OCI-LY3 (cell line): ENCODE data around the gene ARL6IP1.

ENCODE experiments used
- H2AFZ ChIP-seq: fragments of 200-600, 300-600 bp; shearing (Covaris generic); 2 replicates; pipeline ENCODE4 v1.6.0; 2014; ENCODE audit warnings: antibody characterized with exemption, low read depth, low read length
- H3K27ac ChIP-seq: fragments of 200-600, 300-600 bp; sonication (generic); 2 replicates; pipeline ENCODE4 v1.5.1; 2014; ENCODE audit warnings: mild to moderate bottlenecking, low read length, moderate library complexity, mixed read lengths
- H3K27me3 ChIP-seq: fragments of 200-600, 300-600 bp; sonication (generic); 2 replicates; pipeline ENCODE4 v1.6.1; 2014; ENCODE audit warnings: low read depth, low read length, mixed read lengths
- H3K36me3 ChIP-seq: fragments of 200-600, 300-600 bp; sonication (generic); replicated peaks from 2 replicates; pipeline ENCODE3; 2014; ENCODE audit warnings: low read depth, low read length, mixed read lengths
- H3K4me1 ChIP-seq: fragments of 300-600, 200-600 bp; sonication (generic); 2 replicates; pipeline ENCODE4 v1.6.1; 2014; ENCODE audit warnings: low read length, mixed read lengths
- H3K4me2 ChIP-seq: fragments of 200-600, 300-600 bp; sonication (generic); 2 replicates; pipeline ENCODE4 v1.6.1; 2014; ENCODE audit warnings: low read length, mixed read lengths
- H3K4me3 ChIP-seq: fragments of 300-600, 200-600 bp; sonication (generic); 2 replicates; pipeline ENCODE4 v1.5.1; 2014; ENCODE audit warnings: antibody characterized with exemption, mild to moderate bottlenecking, low read length, moderate library complexity
- H3K79me2 ChIP-seq: fragments of 300-600, 200-600 bp; shearing (Covaris generic); 2 replicates; pipeline ENCODE4 v1.6.1; 2014; ENCODE audit warnings: mild to moderate bottlenecking, low read length, mixed read lengths
- H3K9ac ChIP-seq: fragments of 300-600, 200-600 bp; shearing (Covaris generic); 2 replicates; pipeline ENCODE4 v1.6.0; 2014; ENCODE audit warnings: mild to moderate bottlenecking, low read length, moderate library complexity
- H3K9me3 ChIP-seq: fragments of 200-600, 300-600 bp; shearing (Covaris generic); 2 replicates; pipeline ENCODE4 v1.6.1; 2014; ENCODE audit warnings: low read length, mixed read lengths; ENCODE audit not compliant: insufficient read depth
- H4K20me1 ChIP-seq: fragments of 200-600, 300-600 bp; sonication (generic); 2 replicates; pipeline ENCODE4 v1.6.1; 2016; ENCODE audit warnings: low read length, mixed read lengths; ENCODE audit not compliant: insufficient read depth
- EZH2phosphoT487 ChIP-seq: fragments of 200-600 bp; shearing (Covaris generic); IDR thresholded peaks from 2 replicates; pipeline ENCODE4 v1.6.1; 2018; ENCODE audit warnings: antibody characterized with exemption, mixed run types, low read depth
- TF ChIP-seq, protein P1 (sequence below): fragments of 200-600, 300-600 bp; sonication (generic); IDR thresholded peaks from 2 replicates; pipeline ENCODE4 v1.5.1; 2014; ENCODE audit warnings: antibody characterized with exemption, low read length, low read depth

The ARL6IP1 gene

DNA sequence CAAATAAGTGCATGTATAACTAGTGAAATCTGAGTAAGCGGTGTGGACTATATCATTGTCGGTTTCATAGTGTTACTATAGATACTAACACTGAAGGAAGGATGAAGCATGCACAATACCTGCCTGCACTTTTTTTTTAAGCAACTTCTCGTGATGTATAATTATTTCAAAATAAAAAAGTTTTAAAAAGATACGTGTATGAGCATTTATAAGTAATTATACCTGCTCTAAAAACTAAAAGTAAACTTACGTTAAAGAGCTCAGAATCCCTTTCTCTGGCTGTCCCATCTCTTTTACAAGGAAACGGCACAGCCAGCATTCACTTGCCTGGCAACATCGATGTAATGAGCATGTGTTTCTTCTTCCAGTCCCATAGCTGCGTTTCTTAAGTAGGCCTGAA lies 31.3 kb upstream of the ARL6IP1 start:
- H2AFZ ChIP-seq: no peak overlapping the region
- H3K4me1 ChIP-seq: no peaks in the 10 kb centered on the region
- no peaks in the 10 kb centered on the region for H3K27me3 ChIP-seq
- no peak overlapping the region for H3K27ac ChIP-seq
- H3K79me2 ChIP-seq: no peaks in the 10 kb centered on the region
- H3K36me3 ChIP-seq: peaks cover 83% of the 10 kb centered on the region
- H3K4me2 ChIP-seq: no peak overlapping the region
- no peaks in the 10 kb centered on the region for H4K20me1 ChIP-seq
- TF ChIP-seq EZH2phosphoT487: no peak
- TF ChIP-seq, protein P1, sequence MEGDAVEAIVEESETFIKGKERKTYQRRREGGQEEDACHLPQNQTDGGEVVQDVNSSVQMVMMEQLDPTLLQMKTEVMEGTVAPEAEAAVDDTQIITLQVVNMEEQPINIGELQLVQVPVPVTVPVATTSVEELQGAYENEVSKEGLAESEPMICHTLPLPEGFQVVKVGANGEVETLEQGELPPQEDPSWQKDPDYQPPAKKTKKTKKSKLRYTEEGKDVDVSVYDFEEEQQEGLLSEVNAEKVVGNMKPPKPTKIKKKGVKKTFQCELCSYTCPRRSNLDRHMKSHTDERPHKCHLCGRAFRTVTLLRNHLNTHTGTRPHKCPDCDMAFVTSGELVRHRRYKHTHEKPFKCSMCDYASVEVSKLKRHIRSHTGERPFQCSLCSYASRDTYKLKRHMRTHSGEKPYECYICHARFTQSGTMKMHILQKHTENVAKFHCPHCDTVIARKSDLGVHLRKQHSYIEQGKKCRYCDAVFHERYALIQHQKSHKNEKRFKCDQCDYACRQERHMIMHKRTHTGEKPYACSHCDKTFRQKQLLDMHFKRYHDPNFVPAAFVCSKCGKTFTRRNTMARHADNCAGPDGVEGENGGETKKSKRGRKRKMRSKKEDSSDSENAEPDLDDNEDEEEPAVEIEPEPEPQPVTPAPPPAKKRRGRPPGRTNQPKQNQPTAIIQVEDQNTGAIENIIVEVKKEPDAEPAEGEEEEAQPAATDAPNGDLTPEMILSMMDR: no peak
- H3K9me3 ChIP-seq: no peaks in the 10 kb centered on the region
- H3K4me3 ChIP-seq: no peak overlapping the region
- no peak overlapping the region for H3K9ac ChIP-seq

DNA sequence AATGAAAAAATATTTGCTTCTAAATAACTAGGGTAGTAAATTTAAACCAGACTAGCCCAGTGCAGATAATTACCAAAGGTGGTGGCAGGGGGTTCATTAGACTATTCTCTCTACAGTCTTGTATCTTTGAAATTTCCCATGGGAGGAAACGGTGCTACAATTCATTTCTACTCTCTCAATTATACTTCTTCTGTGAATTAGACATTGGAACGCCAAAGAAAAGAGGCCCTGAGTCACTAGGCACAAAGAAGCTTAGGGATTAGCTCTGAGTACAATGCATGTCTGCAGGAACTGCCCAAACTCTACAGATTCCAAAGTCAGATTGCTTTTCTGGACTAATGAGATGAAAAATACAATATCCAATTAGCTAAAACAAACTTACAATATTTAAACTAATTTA lies 30.7 kb upstream of the ARL6IP1 start:
- Histone ChIP-seq H4K20me1 (no peaks in the 10 kb centered on the region), H3K36me3 (peaks cover 77% of the 10 kb centered on the region), H3K9me3 (no peaks in the 10 kb centered on the region), H3K79me2 (no peaks in the 10 kb centered on the region), H3K4me1 (no peaks in the 10 kb centered on the region), H2AFZ (no peak overlapping the region), H3K27ac (no peak overlapping the region), H3K4me2 (no peak overlapping the region), H3K27me3 (no peaks in the 10 kb centered on the region), H3K4me3 (no peak overlapping the region), H3K9ac (no peak overlapping the region)
- no peak for TF ChIP-seq EZH2phosphoT487
- TF ChIP-seq, protein P1: no peak

DNA sequence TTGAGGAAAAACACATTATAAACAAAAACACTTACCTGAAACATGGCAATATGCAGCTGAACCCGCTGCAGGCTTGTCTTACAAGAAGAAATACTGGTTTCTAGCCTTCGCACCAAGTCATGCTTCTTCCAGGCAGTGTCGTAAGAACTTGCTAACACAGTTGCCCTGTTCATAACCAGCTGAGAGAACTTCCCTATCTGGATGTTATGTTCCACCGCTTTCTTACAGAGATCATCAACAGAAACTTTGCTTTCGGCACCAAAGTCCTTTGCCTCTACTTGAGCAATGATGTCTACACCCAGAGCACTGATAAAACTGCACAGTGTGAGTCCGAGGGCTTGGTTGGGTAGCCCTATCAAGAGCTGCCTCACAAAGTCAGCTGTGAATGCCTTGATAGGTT lies 27.9 kb upstream of the ARL6IP1 start:
- H3K36me3 ChIP-seq: peaks cover 54% of the 10 kb centered on the region
- TF ChIP-seq EZH2phosphoT487: no peak
- TF ChIP-seq, protein P1: no peak
- H4K20me1 ChIP-seq: no peaks in the 10 kb centered on the region
- H3K27ac ChIP-seq: no peak overlapping the region
- H3K27me3 ChIP-seq: no peaks in the 10 kb centered on the region
- H3K4me3 ChIP-seq: no peak overlapping the region
- H3K4me2 ChIP-seq: no peak overlapping the region
- H3K9ac ChIP-seq: no peak overlapping the region
- H3K4me1 ChIP-seq: no peaks in the 10 kb centered on the region
- no peak overlapping the region for H2AFZ ChIP-seq
- H3K79me2 ChIP-seq: no peaks in the 10 kb centered on the region
- no peaks in the 10 kb centered on the region for H3K9me3 ChIP-seq

DNA sequence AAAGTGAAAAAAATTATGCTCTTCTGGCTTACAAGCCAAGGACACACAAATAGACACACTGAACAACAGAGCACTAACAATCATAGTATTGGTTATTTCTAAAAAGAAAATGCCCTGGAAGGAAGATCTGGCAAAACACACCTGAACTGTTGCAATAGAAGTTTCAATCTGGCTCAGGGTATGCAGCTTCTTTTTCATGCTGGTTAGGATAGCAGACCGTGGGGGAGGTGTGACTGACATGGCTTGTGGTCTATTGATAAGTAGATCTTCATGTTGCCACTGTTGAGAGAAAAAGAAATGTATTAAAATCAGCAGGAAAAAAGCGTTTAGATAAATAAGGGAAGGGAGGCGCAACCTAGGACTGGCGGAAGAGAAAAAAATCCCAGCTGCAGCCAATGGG lies 26.5 kb upstream of the ARL6IP1 start:
- Histone ChIP-seq H3K27me3 (no peaks in the 10 kb centered on the region), H3K9me3 (no peaks in the 10 kb centered on the region), H3K79me2 (no peaks in the 10 kb centered on the region), H3K4me2 (no peak overlapping the region), H3K9ac (no peak overlapping the region), H3K4me3 (no peak overlapping the region), H4K20me1 (no peaks in the 10 kb centered on the region), H3K36me3 (peaks cover 44% of the 10 kb centered on the region), H2AFZ (no peak overlapping the region), H3K27ac (no peak overlapping the region), H3K4me1 (no peaks in the 10 kb centered on the region)
- no peak for TF ChIP-seq EZH2phosphoT487
- TF ChIP-seq, protein P1: no peak
